ENCODE measurements around the gene FMN1. TPM values are rescaled to one million over a fixed set of nuclear protein-coding genes. Genes with fewer than 3 reads are reported as not detected.

The FMN1 gene
- total RNA-seq, 1 experiment from 2014 or later, result 4.5 TPM

GRCh38 chr15:32787949-32788348 lies 406.6 kb downstream of the FMN1 start (continued):
- TF ChIP-seq ARID4B (CRISPR knock-in tag; IDR thresholded peaks at IDR 0.05; ENCODE audit: borderline replicate concordance) (no peak), MAX (CRISPR knock-in tag; IDR thresholded peaks at IDR 0.05) (no peak)

GRCh38 chr15:32786906-32787305 lies 407.6 kb downstream of the FMN1 start:
- ATAC-seq, result no peak
- H3K9me3 Mint-ChIP-seq, result peaks cover 3% of the 10 kb centered on the region
- peaks cover 18% of the 10 kb centered on the region for H3K4me1 Mint-ChIP-seq
- H3K36me3 Mint-ChIP-seq, result 0 out of 2 replicates have a peak, but pooled peaks cover 3% of the 10 kb centered on the region
- H3K27ac Mint-ChIP-seq, result no peak overlapping the region
- no peaks in the 10 kb centered on the region; the same call in 1 of the 2 replicates for H3K27me3 Mint-ChIP-seq (ENCODE audit: low read depth)
- ChIA-PET POLR2A (no interaction called here), CTCF (no interaction called here)
- DNase-seq (ENCODE audit: low spot score), result no peak
- H3K4me3 Mint-ChIP-seq, result no peak overlapping the region
- TF ChIP-seq ESRRA (CRISPR knock-in tag; IDR thresholded peaks at IDR 0.05; ENCODE audit: borderline replicate concordance) (no peak), FOXJ3 (CRISPR knock-in tag; IDR thresholded peaks at IDR 0.05; ENCODE audit: borderline replicate concordance) (no peak), CTCF (IDR thresholded peaks at IDR 0.05) (no peak), NFE2L1 (CRISPR knock-in tag; IDR thresholded peaks at IDR 0.05) (no peak), NFATC4 (CRISPR knock-in tag; IDR thresholded peaks at IDR 0.05) (no peak), SMAD4 (CRISPR knock-in tag; IDR thresholded peaks at IDR 0.05) (no peak), USF1 (CRISPR knock-in tag; IDR thresholded peaks at IDR 0.05) (no peak), ZMAT4 (CRISPR knock-in tag; IDR thresholded peaks at IDR 0.05) (no peak), ZNF317 (CRISPR knock-in tag; IDR thresholded peaks at IDR 0.05; ENCODE audit: borderline replicate concordance, low read depth) (no peak), ELF4 (CRISPR knock-in tag; IDR thresholded peaks at IDR 0.05; ENCODE audit: low read depth) (no peak), JAZF1 (CRISPR knock-in tag; IDR thresholded peaks at IDR 0.05) (no peak), ZNF532 (CRISPR knock-in tag; IDR thresholded peaks at IDR 0.05; ENCODE audit: borderline replicate concordance) (no peak), EMX1 (CRISPR knock-in tag; IDR thresholded peaks at IDR 0.05) (no peak), IRF2 (CRISPR knock-in tag; IDR thresholded peaks at IDR 0.05; ENCODE audit: borderline replicate concordance, low read depth) (no peak), ZNF425 (CRISPR knock-in tag; conservative IDR thresholded peaks at IDR 0.05) (no peak), IRF1 (CRISPR knock-in tag; IDR thresholded peaks at IDR 0.05) (no peak), JUN (CRISPR knock-in tag; IDR thresholded peaks at IDR 0.05) (no peak), USF2 (CRISPR knock-in tag; IDR thresholded peaks at IDR 0.05) (no peak)
